Keratinocyte (primary cell): Measurements from ENCODE around the gene FGF19. TPM values are rescaled to one million over a fixed set of nuclear protein-coding genes. Genes with fewer than 3 reads are reported as not detected.

Experiments used
- DNase-seq: peaks from one replicate; pipeline ENCODE4 v3.0.0-alpha.2; 2011; ENCODE audit warnings: low read depth, missing footprints, low spot score
- FAIRE-seq: peaks from 2 replicates; lab custom pipeline; 2011; peaks lifted over from hg19 to GRCh38; lab: Jason Lieb, UNC
- H2AFZ ChIP-seq: 2 replicates; pipeline ENCODE4 v1.6.0; 2012; ENCODE audit warnings: low read length, control low read depth, inconsistent platforms; ENCODE audit not compliant: control insufficient read depth
- H3K27ac ChIP-seq: 2 replicates; pipeline ENCODE4 v1.5.1; 2011; ENCODE audit warnings: low read length; ENCODE audit not compliant: control insufficient read depth, insufficient read depth
- H3K27me3 ChIP-seq: 3 replicates; pipeline ENCODE4 v1.6.0; 2011; ENCODE audit warnings: low read length; ENCODE audit not compliant: control insufficient read depth, insufficient read depth; ENCODE audit errors: extremely low read depth
- H3K36me3 ChIP-seq, 2 experiments: 2 replicates in 1 of 2; 3 replicates in 1 of 2; pipeline ENCODE4 v1.5.1; 2011; ENCODE audit warnings: low read length in 2 of 2, mild to moderate bottlenecking in 1 of 2; ENCODE audit not compliant: control insufficient read depth in 2 of 2, insufficient read depth in 2 of 2; ENCODE audit errors: extremely low read depth in 1 of 2
- H3K4me1 ChIP-seq: 3 replicates; pipeline ENCODE4 v1.5.1; 2011; ENCODE audit warnings: low read length; ENCODE audit not compliant: control insufficient read depth, insufficient read depth; ENCODE audit errors: extremely low read depth
- H3K4me2 ChIP-seq: 3 replicates; pipeline ENCODE4 v1.6.0; 2011; ENCODE audit warnings: low read depth, low read length; ENCODE audit not compliant: control insufficient read depth, insufficient read depth; ENCODE audit errors: extremely low read depth
- H3K4me3 ChIP-seq, 3 experiments: fragments of 200-600 bp in 1 of 3; sonication (generic) in 1 of 3; 2 replicates in 2 of 3; 3 replicates in 1 of 3; pipeline ENCODE4 v1.5.1; 2011 to 2016; ENCODE audit warnings: low read length in 3 of 3, mild to moderate bottlenecking in 3 of 3, control low read depth in 2 of 3, inconsistent platforms in 1 of 3, low read depth in 1 of 3, mixed read lengths in 1 of 3, mixed run types in 1 of 3, moderate library complexity in 1 of 3; ENCODE audit not compliant: control insufficient read depth in 2 of 3, insufficient read depth in 2 of 3; ENCODE audit errors: extremely low read depth in 1 of 3
- H3K79me2 ChIP-seq: 2 replicates; pipeline ENCODE4 v1.6.0; 2012; ENCODE audit warnings: low read length; ENCODE audit not compliant: control insufficient read depth, insufficient read depth
- H3K9ac ChIP-seq: 3 replicates; pipeline ENCODE4 v1.6.0; 2011; ENCODE audit warnings: low read length; ENCODE audit not compliant: control insufficient read depth, insufficient read depth; ENCODE audit errors: extremely low read depth
- H3K9me1 ChIP-seq: 3 replicates; pipeline ENCODE4 v1.6.0; 2011; ENCODE audit warnings: low read length; ENCODE audit not compliant: control insufficient read depth, insufficient read depth; ENCODE audit errors: extremely low read depth
- H3K9me3 ChIP-seq: 2 replicates; pipeline ENCODE4 v1.5.1; 2012; ENCODE audit warnings: low read depth, low read length; ENCODE audit not compliant: control insufficient read depth
- H4K20me1 ChIP-seq: 3 replicates; pipeline ENCODE4 v1.6.0; 2011; ENCODE audit warnings: low read length; ENCODE audit not compliant: control insufficient read depth, insufficient read depth; ENCODE audit errors: extremely low read depth
- EZH2 ChIP-seq: IDR thresholded peaks from one replicate; pipeline ENCODE4 v1.6.1; 2012; ENCODE audit warnings: inconsistent platforms, mild to moderate bottlenecking, low read length, moderate library complexity
- dilution Hi-C: fragments of 300-500 bp; cut with MboI; formaldehyde crosslinking; loops from one replicate; pipeline ENCODE4 v1.7.0; 2020; ENCODE audit warnings: low sequenced_read_pairs; ENCODE audit not compliant: extremely low pct_ligation_motif_present
- polyA plus RNA-seq, 5 experiments: library from polyadenylated mRNA; depleted of rRNA in 3 of 5; stranded (reverse) in 3 of 5; stranded (forward) in 1 of 5; unstranded in 1 of 5; fragments of >200 nt; gene quantifications; 1 replicate in 1 of 5; 2 replicates in 3 of 5; 3 replicates in 1 of 5; pipeline versions ENCODE4 v1.2.1 to v1.2.3, GENCODE V29; 2011 to 2012; ENCODE audit warnings: missing spikeins in 2 of 5, low read depth in 1 of 5, low replicate concordance in 1 of 5
- TF ChIP-seq, protein P1 (sequence below), 3 experiments: IDR thresholded peaks in 1 of 3; conservative IDR thresholded peaks in 1 of 3; optimal IDR thresholded peaks in 1 of 3; 2 replicates in 2 of 3; 3 replicates in 1 of 3; pipeline versions ENCODE3 to v1.5.1; 2011; ENCODE audit warnings: low read length in 3 of 3, mild to moderate bottlenecking in 3 of 3, moderate library complexity in 2 of 3, control low read depth in 1 of 3, inconsistent platforms in 1 of 3; ENCODE audit not compliant: insufficient read depth in 2 of 3; ENCODE audit errors: extremely low read depth in 1 of 3

Gene FGF19
- polyA plus RNA-seq, 1 donor (not counting 4 experiments of a cell fraction or from before 2014, with no cell fraction given), result 0.08 TPM

DNA sequence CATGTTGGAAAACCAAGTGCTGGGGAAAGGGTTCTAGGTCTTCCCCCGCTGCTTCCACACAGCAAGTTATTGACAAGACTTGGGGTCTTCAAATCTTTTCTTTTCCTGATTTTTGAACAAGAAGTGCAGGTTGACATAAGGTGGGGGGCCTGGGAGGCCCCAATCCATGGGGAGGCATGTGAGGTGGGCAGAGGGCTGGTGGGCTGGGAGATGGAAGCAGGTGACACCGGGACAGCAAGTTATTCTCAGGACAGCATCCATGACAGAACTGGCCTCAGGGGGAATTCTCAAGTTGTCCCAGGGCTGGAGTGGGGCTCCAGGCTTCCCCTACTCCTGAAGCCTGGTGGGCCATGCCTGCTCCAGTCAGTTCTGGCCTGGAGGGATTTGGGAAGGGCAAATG lies 5.5 kb downstream of the FGF19 start:
- Histone ChIP-seq H3K9me3 (no peaks in the 10 kb centered on the region), H4K20me1 (no peaks in the 10 kb centered on the region), H3K4me2 (no peak overlapping the region), H3K4me1 (no peaks in the 10 kb centered on the region), H3K27me3 (peaks cover 43% of the 10 kb centered on the region), H3K9ac (no peak overlapping the region), H3K79me2 (no peaks in the 10 kb centered on the region), H3K27ac (no peak overlapping the region), H3K36me3 (no peaks in the 10 kb centered on the region), H3K9me1 (no peaks in the 10 kb centered on the region), H2AFZ (no peak overlapping the region), H3K4me3 (no peak overlapping the region)
- FAIRE-seq (no peak), DNase-seq (no peak)
- TF ChIP-seq, protein P1, sequence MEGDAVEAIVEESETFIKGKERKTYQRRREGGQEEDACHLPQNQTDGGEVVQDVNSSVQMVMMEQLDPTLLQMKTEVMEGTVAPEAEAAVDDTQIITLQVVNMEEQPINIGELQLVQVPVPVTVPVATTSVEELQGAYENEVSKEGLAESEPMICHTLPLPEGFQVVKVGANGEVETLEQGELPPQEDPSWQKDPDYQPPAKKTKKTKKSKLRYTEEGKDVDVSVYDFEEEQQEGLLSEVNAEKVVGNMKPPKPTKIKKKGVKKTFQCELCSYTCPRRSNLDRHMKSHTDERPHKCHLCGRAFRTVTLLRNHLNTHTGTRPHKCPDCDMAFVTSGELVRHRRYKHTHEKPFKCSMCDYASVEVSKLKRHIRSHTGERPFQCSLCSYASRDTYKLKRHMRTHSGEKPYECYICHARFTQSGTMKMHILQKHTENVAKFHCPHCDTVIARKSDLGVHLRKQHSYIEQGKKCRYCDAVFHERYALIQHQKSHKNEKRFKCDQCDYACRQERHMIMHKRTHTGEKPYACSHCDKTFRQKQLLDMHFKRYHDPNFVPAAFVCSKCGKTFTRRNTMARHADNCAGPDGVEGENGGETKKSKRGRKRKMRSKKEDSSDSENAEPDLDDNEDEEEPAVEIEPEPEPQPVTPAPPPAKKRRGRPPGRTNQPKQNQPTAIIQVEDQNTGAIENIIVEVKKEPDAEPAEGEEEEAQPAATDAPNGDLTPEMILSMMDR (optimal IDR thresholded peaks at IDR 0.05 in 1 of 3, IDR thresholded peaks at IDR 0.05 in 1 of 3, conservative IDR thresholded peaks at IDR 0.05 in 1 of 3; ENCODE audit: extremely low read depth in 1 of 3, insufficient read depth in 2 of 3, low read length in 3 of 3), result no peak
- TF ChIP-seq EZH2, result no peak
- dilution Hi-C loops, result no loop called here

GRCh38 chr11:69697861-69698260 lies 6.0 kb downstream of the FGF19 start:
- Histone ChIP-seq H3K36me3 (no peaks in the 10 kb centered on the region), H3K27ac (no peak overlapping the region), H3K27me3 (peaks cover 38% of the 10 kb centered on the region), H3K79me2 (no peaks in the 10 kb centered on the region), H4K20me1 (no peaks in the 10 kb centered on the region), H3K4me1 (no peaks in the 10 kb centered on the region), H3K9me3 (no peaks in the 10 kb centered on the region), H2AFZ (no peak overlapping the region), H3K4me3 (no peak overlapping the region), H3K4me2 (no peak overlapping the region), H3K9me1 (no peaks in the 10 kb centered on the region), H3K9ac (no peak overlapping the region)
- FAIRE-seq (no peak), DNase-seq (no peak)
- TF ChIP-seq EZH2, result no peak
- TF ChIP-seq, protein P1 (optimal IDR thresholded peaks at IDR 0.05 in 1 of 3, IDR thresholded peaks at IDR 0.05 in 1 of 3, conservative IDR thresholded peaks at IDR 0.05 in 1 of 3; ENCODE audit: extremely low read depth in 1 of 3, insufficient read depth in 2 of 3, low read length in 3 of 3), result no peak
- dilution Hi-C loops, result no loop called here
